GM19438 (cell line): ENCODE results near the gene KRTAP2-2.
"Not testable (repeated sequence)": the region's sequence is repeated elsewhere in the genome, so short reads cannot be mapped to it uniquely, and the experiment has no call there.

Experiments used
- ATAC-seq: cut with Tn5 transposase; IDR thresholded peaks from one replicate; pipeline ENCODE4 v1.9.1; 2021; ENCODE audit warnings: low read depth; ENCODE audit not compliant: unreplicated experiment

KRTAP2-2 gene

DNA sequence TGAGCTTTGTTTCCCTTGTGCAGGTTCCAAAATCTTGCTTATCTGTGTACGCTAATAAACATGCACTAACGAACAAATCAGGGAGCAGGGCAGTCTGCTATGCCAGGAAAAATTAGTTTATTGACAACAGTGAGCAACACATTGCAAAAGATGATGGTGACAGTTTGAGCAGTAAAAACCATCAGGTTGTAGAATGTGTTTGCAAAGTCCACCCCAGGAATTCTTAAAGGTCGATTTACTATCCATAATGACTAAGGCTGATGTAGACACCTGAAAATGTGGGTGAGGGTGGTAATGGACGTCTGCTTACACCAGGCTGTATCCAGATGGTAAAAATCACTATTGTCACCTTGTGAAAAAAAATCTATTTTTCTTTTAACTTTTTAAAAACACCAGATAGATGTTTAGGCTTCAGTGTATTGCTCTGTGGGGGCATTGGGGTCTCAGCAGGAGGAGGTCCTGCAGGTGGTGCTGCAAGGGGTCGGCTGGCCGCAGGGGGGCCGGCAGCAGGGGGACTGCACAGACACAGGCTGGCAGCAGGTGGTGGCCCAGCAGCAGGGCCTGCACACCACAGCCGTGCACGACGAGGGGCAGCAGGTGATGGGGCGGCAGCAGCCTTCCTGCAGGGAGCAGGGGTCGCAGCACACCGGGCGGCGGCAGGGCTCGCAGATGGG, 10.1 kb upstream of the KRTAP2-2 start:
- not testable (repeated sequence) for ATAC-seq

DNA sequence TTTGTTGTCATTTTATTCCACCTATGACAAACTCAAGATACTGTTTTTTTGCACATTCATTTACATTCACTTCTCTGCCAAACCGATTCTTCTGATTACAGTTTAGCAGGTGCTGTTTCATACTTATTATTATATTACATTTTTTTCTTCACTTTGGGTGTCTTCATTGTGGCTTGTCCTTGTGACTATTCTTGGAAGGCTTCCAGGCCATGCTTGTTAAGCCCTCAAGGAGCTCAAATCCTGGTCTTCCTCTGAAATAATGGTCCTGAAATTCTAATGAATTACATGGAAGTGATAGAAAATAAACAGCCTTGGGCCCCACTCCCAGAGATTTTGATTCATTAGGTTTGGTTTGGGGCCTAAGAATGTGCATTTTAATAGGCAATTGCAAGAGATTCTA, 9.3 kb upstream of the KRTAP2-2 start:
- ATAC-seq, result no peak

DNA sequence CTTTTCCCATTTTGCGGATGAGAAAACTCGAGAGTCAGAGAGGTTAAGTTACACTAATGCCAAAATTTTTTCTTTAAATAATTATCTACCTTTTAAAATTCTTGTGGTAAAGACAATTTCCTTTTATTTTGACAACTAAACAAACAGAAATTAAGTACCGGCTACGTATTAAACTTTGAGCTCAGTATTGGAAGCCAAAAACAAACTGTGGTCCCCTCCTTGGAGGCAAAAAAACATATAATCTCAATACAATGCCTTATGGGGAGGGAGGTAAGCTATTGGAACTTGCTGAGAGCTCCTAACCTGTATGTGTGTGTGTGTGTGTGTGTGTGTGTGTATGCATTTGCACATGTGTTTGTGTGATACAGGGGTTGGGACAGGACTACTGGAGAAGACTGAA, 8.4 kb upstream of the KRTAP2-2 start:
- ATAC-seq, result no peak

DNA sequence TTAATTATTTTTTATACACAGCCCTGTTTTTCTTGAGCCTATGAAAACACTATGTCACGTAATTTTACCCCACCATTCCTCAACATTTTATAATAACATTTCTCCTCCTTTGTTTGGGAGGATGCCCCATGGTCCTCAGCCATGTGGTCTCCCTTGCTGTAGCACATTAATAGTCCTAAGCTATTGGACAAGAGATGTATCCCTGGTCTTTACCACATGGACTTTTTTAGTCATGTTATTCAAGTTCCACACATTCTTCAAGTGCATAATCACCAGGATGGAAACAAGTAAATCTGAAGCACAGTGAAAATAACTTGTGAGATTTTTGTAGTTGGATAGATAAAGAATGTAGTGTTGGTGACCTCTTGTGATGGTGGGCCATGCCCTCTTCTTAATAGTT, 6.9 kb upstream of the KRTAP2-2 start:
- ATAC-seq, result no peak

DNA sequence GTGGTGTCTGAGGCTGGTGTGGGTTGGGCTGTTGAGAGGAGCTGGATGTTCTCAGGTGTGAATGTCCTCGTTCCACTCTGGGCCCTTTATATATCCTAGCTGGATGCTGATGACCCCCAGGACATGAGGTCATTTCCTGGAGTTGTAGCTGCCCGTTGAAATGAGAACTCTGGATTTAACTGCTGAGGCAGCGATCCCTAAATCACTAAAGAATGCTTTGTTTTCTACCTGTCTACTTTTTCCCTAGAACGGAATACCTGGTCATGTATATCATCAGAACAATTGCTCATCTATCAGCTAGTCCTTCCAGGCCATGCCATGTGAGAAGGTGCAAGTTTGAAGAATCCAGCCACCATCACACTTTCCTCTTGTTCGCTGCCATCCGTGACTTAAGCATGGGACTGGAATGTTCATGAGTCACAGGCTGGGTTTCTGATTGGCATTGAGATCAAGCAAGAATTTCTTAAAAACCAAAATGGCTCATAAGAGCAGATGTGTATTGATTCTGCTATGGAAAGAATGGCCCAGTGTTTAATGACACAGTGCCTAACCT, 5.1 kb upstream of the KRTAP2-2 start, which contains the start of gene KRTAP2-3:
Gene KRTAP2-3, minus strand, starts transcription at position 63 of the 553 bp plus-strand sequence. CDS start 64 bp downstream, outside the sequence.
- no peak for ATAC-seq

DNA sequence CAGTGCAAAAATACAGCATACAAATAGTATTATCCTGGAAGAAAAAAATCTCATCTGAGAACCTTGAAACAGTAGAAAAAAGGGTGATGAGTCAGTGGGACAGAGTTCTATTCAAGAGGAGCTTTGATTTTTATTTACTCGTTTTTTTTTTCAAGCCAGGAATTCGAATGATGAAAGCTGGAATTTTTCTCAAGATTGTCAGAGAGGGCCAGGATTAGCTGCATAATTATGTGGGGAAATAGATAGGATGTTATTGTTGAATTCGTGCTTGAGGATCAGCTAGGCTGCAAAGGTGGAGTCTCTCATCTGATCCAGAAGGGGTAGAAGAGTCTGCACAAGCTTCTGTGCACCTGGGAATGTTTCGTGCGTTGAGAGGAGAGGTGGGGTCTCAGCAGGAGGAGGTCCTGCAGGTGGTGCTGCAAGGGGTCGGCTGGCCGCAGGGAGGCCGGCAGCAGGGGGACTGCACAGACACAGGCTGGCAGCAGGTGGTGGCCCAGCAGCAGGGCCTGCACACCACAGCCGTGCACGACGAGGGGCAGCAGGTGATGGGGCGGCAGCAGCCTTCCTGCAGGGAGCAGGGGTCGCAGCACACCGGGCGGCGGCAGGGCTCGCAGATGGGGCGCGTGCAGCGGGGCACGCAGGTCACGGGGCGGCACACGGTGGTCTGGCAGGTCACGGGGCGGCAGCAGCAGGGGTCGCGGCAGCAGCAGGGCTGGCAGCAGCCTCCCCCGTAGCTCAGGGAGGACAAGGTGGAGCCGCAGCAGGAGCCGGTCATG, 4.4 kb upstream of the KRTAP2-2 start:
- ATAC-seq, result not testable (repeated sequence)

DNA sequence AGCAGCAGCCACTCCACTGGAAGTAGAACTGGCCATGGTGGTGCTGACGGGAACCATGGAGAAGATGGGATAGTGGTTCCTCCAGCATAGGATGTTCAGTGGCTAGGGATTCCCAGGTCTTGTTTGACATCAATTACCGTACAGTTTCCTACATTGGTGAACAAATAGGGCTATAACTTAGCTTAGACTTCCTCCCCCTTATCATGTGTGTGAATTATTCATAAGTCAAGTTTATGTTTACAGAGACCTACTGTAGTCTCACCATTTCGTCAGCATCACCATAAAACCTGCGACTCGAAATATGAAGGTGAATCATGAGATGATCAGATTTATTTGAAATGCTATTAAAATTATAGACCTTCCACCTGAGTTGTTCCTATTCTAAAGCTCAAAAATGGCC, 3.7 kb upstream of the KRTAP2-2 start:
- no peak for ATAC-seq

DNA sequence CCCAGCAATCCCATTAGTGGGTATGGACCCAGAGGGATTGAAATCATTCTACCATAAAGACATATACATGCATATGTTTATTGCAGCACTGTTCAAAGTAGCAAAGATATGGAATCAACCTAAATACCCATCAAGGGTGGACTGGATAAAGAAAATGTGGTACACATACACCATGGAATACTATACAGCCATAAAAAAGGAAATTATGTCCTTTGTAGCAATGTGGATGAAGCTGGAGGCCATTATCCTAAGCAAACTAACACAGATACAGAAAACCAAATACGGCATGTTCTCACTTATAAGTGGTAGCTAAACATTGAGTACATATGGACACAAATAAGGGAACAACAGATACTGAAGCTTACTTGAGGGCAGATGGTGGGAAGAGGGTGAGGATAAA, 2.5 kb upstream of the KRTAP2-2 start:
- no peak for ATAC-seq

DNA sequence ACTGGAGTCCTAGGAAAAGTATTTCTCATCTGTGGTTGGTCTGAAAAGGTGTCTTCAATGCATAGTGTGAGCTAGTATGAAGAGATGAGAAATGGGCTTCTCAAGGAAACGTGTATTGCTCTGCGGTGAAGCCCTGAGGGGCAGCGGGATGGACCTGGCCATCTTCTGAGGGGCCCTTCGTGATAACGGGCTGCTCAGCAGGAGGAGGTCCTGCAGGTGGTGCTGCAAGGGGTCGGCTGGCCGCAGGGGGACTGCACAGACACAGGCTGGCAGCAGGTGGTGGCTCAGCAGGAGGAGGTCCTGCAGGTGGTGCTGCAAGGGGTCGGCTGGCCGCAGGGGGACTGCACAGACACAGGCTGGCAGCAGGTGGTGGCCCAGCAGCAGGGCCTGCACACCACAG, 474 bp downstream of the KRTAP2-2 start:
- not testable (repeated sequence) for ATAC-seq

DNA sequence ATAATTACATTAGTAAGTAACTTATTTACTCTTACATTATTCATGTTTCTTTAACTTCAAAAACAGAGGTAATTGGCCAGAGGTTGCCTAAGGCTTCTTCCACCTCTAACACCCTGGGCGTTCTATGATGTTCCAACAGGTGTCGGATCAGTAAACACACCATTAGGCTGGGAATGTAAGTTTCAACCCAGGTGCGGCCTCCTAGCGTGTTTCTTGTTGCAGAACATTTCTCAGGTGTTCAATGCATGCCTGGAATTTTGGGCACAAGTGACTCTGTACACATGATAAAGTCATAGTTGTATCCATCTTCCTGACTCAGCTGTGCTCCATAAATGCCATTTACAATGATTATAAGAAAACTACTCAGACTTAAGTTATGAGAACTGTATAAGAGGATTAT, 1.0 kb downstream of the KRTAP2-2 start:
- ATAC-seq, result no peak

DNA sequence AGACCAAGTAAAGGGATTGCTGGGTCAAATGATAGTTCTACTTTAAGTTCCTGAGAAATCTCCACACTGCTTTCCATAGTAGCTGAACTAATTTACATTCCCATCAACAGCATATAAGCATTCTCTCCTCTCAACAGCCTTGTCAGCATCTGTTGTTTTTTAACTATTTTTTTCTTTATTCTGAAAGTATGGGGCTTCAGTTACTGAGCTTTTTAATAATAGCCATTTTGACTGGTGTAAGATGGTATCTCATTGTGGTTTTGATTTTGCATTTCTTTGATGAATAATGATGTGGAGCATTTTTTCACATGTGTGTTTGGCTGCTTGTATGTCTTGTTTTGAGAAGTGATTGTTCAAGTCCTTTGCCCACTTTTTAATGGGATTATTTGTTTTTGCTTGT, 2.5 kb downstream of the KRTAP2-2 start:
- no peak for ATAC-seq

DNA sequence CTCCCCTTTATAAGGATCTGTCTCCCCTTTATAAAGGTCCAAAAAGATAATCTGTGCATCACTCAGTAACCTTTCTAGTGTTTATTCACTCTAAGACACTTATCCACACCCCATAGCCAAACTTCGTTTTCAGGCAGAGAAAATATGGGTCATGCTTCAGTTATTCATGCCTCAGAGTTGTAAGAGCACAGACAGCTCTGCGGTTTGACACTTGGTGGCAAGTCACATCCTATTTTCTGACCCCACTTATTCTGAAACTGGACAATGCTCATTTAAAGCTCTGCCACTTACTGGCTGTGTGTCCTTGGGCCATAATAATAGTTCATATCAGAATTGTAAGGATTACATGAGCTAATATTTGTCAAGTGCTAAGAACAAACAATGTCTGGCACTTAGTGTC, 5.9 kb downstream of the KRTAP2-2 start:
- ATAC-seq, result no peak

DNA sequence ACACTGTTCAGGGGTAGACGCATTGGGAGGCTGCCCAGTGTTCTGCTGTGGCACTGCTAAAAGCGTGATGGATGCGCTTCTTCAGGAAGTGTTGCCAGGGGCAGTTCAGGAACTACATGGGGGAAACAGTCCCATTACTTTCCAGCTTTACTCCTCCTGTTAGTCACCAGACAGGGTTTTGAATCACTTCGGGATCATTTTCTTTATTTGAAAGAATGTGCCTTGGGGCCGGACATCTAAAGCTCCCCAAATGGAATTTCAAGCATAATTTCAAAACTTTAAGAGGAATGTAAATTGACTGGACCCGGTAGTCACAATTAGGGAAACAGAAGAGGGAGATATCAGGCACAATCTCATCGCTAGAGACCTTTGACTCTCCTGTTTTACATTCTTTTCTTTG, 6.6 kb downstream of the KRTAP2-2 start:
- no peak for ATAC-seq

DNA sequence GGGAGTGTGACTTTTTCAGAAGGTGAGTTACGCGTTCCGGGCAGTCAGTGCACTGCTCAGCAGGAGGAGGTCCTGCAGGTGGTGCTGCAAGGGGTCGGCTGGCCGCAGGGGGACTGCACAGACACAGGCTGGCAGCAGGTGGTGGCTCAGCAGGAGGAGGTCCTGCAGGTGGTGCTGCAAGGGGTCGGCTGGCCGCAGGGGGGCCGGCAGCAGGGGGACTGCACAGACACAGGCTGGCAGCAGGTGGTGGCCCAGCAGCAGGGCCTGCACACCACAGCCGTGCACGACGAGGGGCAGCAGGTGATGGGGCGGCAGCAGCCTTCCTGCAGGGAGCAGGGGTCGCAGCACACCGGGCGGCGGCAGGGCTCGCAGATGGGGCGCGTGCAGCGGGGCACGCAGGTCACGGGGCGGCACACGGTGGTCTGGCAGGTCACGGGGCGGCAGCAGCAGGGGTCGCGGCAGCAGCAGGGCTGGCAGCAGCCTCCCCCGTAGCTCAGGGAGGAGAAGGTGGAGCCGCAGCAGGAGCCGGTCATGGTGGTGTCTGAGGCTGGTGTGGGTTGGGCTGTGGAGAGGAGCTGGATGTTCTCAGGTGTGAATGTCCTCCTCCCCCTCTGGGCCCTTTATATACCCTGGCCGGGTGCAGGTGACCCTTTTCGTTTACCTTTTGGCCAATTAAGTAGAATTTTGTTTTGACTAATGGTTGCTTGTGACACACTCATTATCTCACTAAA, 8.1 kb downstream of the KRTAP2-2 start, which contains the start of gene KRTAP2-1:
Gene KRTAP2-1, minus strand, starts transcription at position 582 of the 731 bp plus-strand sequence. Its CDS starts 49 bp downstream, at position 533.
- not testable (repeated sequence) for ATAC-seq

DNA sequence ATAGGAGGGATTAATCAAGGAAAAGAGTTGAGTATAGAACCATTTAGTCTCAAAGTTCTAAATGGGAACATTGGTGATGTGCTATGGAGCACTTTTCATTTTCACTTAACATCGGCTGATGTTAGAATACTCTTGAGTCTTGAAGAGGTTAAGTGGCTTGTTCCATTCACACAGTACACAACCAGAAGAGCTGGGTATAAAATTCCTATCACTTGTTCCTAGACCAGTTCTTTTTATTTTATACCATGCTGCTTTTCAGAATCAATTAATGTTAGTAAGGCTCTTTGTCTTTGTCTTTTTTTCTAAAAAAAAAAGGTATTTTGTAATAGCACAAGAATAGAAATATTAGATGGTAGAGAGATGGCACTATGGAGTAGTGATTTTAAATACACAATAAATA, 12.1 kb downstream of the KRTAP2-2 start:
- no peak for ATAC-seq

DNA sequence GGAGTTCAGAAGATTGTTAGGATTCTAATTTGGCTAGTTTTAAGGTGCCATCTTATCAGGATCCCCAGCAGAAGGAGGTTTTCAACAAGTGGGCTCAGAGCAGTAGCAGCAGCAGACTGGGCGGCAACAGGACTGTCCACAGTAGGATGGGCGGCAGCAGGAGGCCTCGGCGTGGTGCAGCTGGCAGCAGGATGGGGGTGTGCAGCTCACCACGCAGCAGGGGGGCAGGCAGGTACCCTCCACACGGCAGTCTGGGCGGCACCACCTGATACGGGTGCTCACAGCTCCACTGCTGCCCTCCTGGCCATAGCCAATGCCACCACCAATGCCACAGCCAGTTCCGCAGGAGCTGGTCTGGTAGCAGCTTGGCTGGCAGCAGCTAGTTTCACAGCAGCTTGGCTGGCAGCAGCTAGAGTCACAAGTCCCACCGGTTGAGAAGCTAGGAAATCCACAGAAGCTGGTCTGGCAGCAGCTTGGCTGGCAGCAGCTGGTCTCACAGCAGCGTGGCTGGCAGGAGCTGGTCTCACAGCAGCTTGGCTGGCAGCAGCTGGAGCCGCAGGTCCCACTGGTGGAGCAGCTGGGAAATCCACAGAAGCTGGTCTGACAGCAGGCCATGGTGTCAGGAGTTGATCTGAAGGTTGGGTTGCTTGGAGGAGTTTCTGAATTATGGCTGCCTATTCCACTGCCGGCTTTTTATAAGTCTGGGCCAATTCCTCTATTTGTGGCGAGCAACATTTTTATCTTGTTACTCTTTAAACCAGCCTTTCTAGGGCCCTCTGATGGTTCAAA, 14.1 kb downstream of the KRTAP2-2 start, which contains the start of gene KRTAP1-1:
Gene KRTAP1-1, minus strand, starts transcription at position 668 of the 789 bp plus-strand sequence. Its CDS starts 53 bp downstream, at position 615.
- ATAC-seq, result not testable (repeated sequence)

DNA sequence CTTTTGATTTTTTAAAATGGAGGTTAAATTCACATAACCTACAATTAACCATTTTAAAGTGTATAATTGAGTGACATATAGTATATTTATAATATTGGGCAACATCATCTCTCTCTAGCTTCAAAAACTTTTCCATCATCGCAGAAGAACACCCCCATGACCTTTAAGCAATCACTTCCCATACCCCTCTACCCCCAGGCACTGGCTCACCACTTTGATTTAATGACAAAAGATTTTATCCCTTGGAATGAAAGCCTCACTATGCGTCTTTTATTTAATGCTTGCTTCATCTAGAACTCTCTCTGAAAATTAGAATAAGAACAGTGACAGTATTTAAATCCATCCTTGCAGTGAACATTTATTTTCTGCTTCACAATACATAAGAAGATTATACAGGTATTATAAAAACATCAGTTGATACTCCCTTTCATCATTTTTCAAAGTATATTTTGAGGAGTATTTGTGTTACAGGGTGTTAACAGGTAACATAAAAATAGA, 17.1 kb downstream of the KRTAP2-2 start:
- no peak for ATAC-seq

DNA sequence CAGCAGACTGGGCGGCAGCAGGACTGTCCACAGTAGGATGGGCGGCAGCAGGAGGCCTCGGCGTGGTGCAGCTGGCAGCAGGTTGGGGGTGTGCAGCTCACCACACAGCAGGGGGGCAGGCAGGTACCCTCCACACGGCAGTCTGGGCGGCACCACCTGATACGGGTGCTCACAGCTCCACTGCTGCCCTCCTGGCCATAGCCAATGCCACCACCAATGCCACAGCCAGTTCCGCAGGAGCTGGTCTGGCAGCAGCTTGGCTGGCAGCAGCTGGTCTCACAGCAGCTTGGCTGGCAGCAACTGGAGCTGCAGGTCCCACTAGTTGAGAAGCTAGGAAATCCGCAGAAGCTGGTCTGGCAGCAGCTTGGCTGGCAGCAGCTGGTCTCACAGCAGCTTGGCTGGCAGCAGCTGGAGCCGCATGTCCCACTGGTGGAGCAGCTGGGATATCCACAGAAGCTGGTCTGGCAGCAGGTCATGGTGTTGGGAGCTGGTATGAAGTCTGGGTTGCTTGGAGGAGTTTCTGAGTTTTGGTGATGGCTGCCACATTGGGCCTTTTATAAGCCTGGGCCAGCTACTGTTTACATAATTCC, 20.6 kb downstream of the KRTAP2-2 start, which contains the start of gene KRTAP1-3:
Gene KRTAP1-3, minus strand, starts transcription at position 529 of the 590 bp plus-strand sequence. Its CDS starts 53 bp downstream, at position 476.
- ATAC-seq, result not testable (repeated sequence)

DNA sequence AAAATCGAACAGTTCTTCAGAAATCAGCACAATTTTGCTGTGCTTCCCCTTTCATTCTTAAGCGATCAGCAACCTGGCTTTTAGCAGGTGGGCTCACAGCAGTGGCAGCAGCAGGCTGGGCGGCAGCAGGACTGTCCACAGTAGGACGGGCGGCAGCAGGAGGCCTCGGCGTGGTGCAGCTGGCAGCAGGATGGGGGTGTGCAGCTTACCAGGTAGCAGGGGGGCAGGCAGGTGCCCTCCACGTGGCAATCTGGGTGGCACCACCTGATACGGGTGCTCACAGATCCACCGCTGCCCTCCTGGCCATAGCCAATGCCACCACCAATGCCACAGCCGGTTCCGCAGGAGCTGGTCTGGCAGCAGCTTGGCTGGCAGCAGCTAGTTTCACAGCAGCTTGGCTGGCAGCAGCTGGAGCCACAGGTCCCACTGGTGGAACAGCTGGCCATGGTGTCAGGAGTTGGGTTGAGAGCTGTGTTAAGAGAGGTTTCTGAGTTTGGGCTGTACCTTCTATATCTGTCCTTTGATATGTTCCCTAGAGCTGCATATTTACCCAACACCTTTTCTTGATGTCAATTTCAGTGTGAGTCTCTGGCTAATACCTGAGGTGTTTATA, 25.3 kb downstream of the KRTAP2-2 start, which contains the start of gene KRTAP1-4:
Gene KRTAP1-4, minus strand, starts transcription at position 563 of the 613 bp plus-strand sequence. Its CDS starts 117 bp downstream, at position 446.
- no peak for ATAC-seq
